Activated CD8-positive, alpha-beta T cell treated with anti-CD3 and anti-CD28 coated beads for 36 hours (primary cell): ENCODE results near the gene SORCS2. TPM values are rescaled to one million over a fixed set of nuclear protein-coding genes. Genes with fewer than 3 reads are reported as not detected.

Source experiments
- ATAC-seq: fragments of 200-7000 bp; cut with Tn5 transposase; one replicate; pipeline ENCODE4 v1.10.0; 2021; ENCODE audit warnings: mild to moderate bottlenecking, moderate library complexity
- CTCF ChIA-PET: fragments of 350-600 bp; sonication (Branson Sonifier 250); formaldehyde crosslinking; loops from one replicate; lab custom pipeline; 2021; ENCODE audit warnings: antibody characterized with exemption; lab: Charles Lee
- POLR2A ChIA-PET: fragments of 350-600 bp; sonication (Branson Sonifier 250); formaldehyde crosslinking; loops from one replicate; lab custom pipeline; 2021; ENCODE audit warnings: antibody characterized with exemption; lab: Charles Lee
- DNase-seq: peaks from one replicate; pipeline ENCODE4 v3.0.0-alpha.2; 2020
- H3K27ac Mint-ChIP-seq: one replicate; pipeline ENCODE4 v1.8.0; 2021; ENCODE audit warnings: mild to moderate bottlenecking, mixed read lengths
- H3K27me3 Mint-ChIP-seq: one replicate; pipeline ENCODE4 v1.8.0; 2021; ENCODE audit warnings: mixed read lengths
- H3K36me3 Mint-ChIP-seq: one replicate; pipeline ENCODE4 v1.8.0; 2021; ENCODE audit warnings: low read depth, mixed read lengths
- H3K4me1 Mint-ChIP-seq: one replicate; pipeline ENCODE4 v1.8.0; 2021; ENCODE audit warnings: low read depth, mixed read lengths
- H3K4me3 Mint-ChIP-seq: one replicate; pipeline ENCODE4 v1.8.0; 2021; ENCODE audit warnings: mild to moderate bottlenecking, moderate library complexity, mixed read lengths
- H3K9me3 Mint-ChIP-seq: one replicate; pipeline ENCODE4 v1.8.0; 2021; ENCODE audit warnings: mixed read lengths
- CTCF ChIP-seq: fragments of 200-600 bp; IDR thresholded peaks from one replicate; pipeline ENCODE4 v1.8.0; 2022; ENCODE audit warnings: antibody characterized with exemption, mild to moderate bottlenecking
- intact Hi-C: fragments of 100-400 bp; cut with micrococcal nuclease; formaldehyde crosslinking; loops from one replicate; pipeline ENCODE4 v1.10.0; 2022
- total RNA-seq, 2 experiments: library from RNA; stranded (reverse); gene quantifications; one replicate each; pipeline ENCODE4 v1.2.3, GENCODE V29; 2021

The SORCS2 gene
- total RNA-seq, 2 experiments from 2014 or later: 0.05 TPM; not detected in 1

GRCh38 chr4:7151668-7152227, 40.6 kb upstream of the SORCS2 start:
- no peaks in the 10 kb centered on the region for H3K4me1 Mint-ChIP-seq
- no peak overlapping the region for H3K4me3 Mint-ChIP-seq
- TF ChIP-seq CTCF: no peak
- no peaks in the 10 kb centered on the region for H3K9me3 Mint-ChIP-seq
- ATAC-seq (no peak), DNase-seq (no peak)
- no peak overlapping the region for H3K27ac Mint-ChIP-seq
- peaks cover 10% of the 10 kb centered on the region for H3K27me3 Mint-ChIP-seq
- intact Hi-C loops: no loop called here
- ChIA-PET CTCF (no interaction called here), POLR2A (interaction anchor here (0.6 kb wide), 1 partner anchor 28 kb away, joined by 3 read pairs; no protein-coding TSS in a partner anchor)
- no peaks in the 10 kb centered on the region for H3K36me3 Mint-ChIP-seq

- H3K4me1 Mint-ChIP-seq: no peaks in the 10 kb centered on the region
- intact Hi-C loops: no loop called here
- TF ChIP-seq CTCF: no peak
- no peak overlapping the region for H3K4me3 Mint-ChIP-seq
- peaks cover 7% of the 10 kb centered on the region for H3K27me3 Mint-ChIP-seq
- ATAC-seq (no peak), DNase-seq (no peak)
- no peaks in the 10 kb centered on the region for H3K36me3 Mint-ChIP-seq
- H3K27ac Mint-ChIP-seq: no peak overlapping the region
- ChIA-PET POLR2A (no interaction called here), CTCF (no interaction called here)
- no peaks in the 10 kb centered on the region for H3K9me3 Mint-ChIP-seq
Observed at GRCh38 chr4:7153711-7154110, 38.6 kb upstream of the SORCS2 start.

- H3K27me3 Mint-ChIP-seq: peaks cover 7% of the 10 kb centered on the region
- no peaks in the 10 kb centered on the region for H3K9me3 Mint-ChIP-seq
- intact Hi-C loops: no loop called here
- H3K27ac Mint-ChIP-seq: no peak overlapping the region
- no peak overlapping the region for H3K4me3 Mint-ChIP-seq
- POLR2A ChIA-PET: no interaction called here
- no peak for TF ChIP-seq CTCF
- ATAC-seq (no peak), DNase-seq (no peak)
- H3K36me3 Mint-ChIP-seq: no peaks in the 10 kb centered on the region
- CTCF ChIA-PET: no interaction called here
- no peaks in the 10 kb centered on the region for H3K4me1 Mint-ChIP-seq
Observed at GRCh38 chr4:7154351-7154981, 37.9 kb upstream of the SORCS2 start.

DNA sequence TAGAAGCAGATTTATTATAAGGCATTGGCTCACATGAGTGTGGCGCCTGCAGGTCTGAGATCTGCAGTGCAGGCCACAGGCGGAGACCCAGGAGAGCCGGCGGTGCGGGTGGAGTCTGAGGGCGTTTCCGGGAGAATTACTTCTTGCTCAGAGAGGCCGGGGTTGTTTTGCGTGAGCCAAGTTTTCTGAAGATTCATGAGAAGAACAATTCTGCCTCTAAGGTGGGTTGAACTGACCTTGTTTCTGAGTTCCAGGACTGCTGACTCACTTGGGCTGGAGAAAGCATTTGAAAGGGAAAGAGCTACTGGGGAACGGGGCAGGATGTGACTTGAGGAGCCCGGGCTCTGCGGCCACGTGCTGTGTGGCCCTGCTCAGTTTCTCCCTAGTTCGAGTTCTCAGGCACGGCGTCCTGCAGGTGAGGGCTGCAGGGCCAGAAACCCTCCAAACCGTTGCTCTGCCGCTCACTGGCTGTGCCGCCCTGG, 36.7 kb upstream of the SORCS2 start:
- Mint-ChIP-seq H3K36me3 (no peaks in the 10 kb centered on the region), H3K9me3 (no peaks in the 10 kb centered on the region), H3K27me3 (peaks cover 7% of the 10 kb centered on the region), H3K4me1 (no peaks in the 10 kb centered on the region), H3K27ac (no peak overlapping the region), H3K4me3 (no peak overlapping the region)
- ATAC-seq (no peak), DNase-seq (no peak)
- intact Hi-C loops: no loop called here
- POLR2A ChIA-PET: no interaction called here
- CTCF ChIA-PET: no interaction called here
- no peak for TF ChIP-seq CTCF

DNA sequence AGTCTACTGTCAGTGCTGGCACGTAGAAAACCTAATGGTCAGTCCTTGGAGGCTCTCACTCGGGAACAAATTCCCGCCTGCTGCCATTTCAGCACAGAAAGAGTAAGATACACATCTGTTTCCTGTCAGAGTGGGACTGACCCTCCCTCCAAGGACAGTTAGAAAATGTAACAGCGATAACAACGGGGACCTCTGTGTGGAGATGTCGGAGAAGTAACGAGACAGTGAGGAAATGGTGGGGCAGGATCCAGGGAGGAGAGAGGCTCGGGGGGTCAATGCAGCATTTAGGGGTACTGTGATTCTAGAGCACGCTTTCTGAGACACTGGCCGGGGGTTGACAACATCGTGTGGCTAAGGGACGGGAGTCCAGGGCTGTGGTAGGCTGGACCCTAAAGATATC, 36.0 kb upstream of the SORCS2 start:
- Mint-ChIP-seq H3K27ac (no peak overlapping the region), H3K27me3 (peaks cover 7% of the 10 kb centered on the region), H3K36me3 (no peaks in the 10 kb centered on the region), H3K9me3 (no peaks in the 10 kb centered on the region), H3K4me1 (no peaks in the 10 kb centered on the region), H3K4me3 (no peak overlapping the region)
- ChIA-PET POLR2A (no interaction called here), CTCF (interaction anchor here (1.3 kb wide), 1 partner anchor 8 kb away, joined by 5 read pairs; no protein-coding TSS in a partner anchor)
- DNase-seq (no peak), ATAC-seq (no peak)
- intact Hi-C loops: no loop called here
- TF ChIP-seq CTCF: no peak
